Epithelial cell of prostate (primary cell): ENCODE data around the gene TDRD6.
A peak's percentile ranks its signal among the peaks of the same experiment; 100 is the strongest.
"Not testable (repeated sequence)": the region's sequence is repeated elsewhere in the genome, so short reads cannot be mapped to it uniquely, and the experiment has no call there.

Experiments used
- DNase-seq: peaks from one replicate; pipeline ENCODE4 v3.0.0-alpha.2; 2011; ENCODE audit warnings: low read depth, low spot score
- H3K27ac ChIP-seq: fragments of 450-650 bp; 2 replicates; pipeline ENCODE4 v1.5.1; 2017; ENCODE audit warnings: mild to moderate bottlenecking

TDRD6 gene

DNA sequence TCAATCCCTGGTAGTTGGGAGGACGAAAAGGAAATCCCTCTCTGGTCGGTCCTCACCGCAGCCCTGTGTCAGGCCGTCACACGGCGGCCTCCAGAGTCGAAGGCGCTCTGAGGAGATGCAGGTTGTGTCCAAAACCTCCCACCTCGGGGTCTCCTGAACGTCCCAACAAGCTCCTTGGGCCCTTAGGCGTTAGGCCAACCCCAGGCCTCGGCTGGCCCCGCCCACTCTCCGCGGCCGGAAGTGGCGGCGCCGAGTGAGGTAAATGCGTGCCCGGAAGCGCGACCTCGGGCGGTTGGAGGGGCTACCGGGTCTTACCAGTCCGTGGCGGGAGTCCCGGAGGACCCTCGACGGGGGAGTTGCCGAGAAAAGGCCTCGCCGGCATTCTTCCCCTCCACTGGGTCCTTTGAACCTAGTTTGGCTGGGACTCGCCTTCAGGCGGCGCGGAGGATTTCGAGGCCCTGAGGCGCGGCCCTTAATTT, at the start of gene TDRD6:
TDRD6 (plus strand) TSS at position 267 of the 479 bp plus-strand sequence. CDS start 244 bp downstream, outside the sequence.
- no peak within 1 kb of the TSS for H3K27ac ChIP-seq
- DNase-seq, result no peak

DNA sequence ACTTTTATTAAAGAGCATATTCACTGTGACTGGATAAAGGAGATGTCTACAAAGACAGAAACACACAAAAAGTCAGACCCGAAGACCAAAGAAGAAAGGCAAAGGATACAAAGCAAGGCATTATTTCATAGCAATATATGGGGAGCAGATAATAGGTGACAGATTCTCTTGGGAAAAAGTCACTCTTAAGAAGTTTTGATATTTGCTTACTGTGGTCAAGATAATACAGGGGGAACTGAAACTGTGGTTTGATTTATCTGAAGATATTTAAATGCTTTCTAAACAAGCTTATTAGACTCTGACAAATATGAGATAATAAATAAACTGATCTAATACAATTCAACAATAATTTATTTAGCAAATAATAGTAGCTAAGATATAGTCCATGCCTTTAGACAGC, 49.8 kb upstream of the TDRD6 start:
- no peak for DNase-seq
- H3K27ac ChIP-seq, result peak overlapping the region; percentile 51

- H3K27ac ChIP-seq, result peak overlapping the region; percentile 33
- DNase-seq, result peak; percentile 41
Observed at GRCh38 chr6:46638650-46639049, 49.0 kb upstream of the TDRD6 start.

DNA sequence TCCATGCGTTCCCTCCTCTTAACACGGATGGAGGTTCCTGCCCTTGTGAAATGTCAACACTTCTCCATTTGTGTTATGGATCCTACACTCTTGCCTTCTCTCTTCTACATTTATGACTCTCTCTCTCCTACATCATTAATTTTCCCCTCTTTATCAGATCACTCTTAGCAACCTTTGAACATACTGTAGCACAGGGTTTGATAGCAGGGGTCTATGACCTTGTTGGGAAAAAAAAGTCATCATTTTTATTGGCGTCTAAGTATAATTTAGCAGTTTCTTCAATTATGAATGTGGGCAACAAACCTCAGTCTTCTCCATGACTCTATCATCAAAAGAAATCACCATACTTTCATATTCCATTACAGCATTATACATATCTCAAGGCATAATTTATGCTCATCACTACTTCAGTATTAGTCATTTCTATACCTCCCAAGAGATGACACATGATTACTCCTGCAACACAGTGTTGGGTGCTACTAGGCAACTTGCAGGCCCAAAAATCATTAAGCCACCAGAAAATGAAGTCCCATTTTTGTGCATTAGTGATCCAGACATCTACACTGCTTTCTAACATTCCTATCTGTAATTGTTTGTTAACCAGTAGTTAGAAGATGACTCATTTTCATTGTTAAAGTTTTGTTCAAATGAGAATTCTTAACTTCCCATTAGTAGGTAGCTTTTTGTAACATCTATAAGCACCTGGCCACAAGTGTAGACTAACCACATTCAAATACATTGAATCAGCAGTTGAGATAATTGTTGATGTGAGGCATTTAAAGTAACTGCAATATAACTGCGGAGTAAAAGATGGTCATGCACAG, 44.5 kb upstream of the TDRD6 start:
- DNase-seq, result peak; percentile 74
- peak overlapping the region; percentile 31 for H3K27ac ChIP-seq

DNA sequence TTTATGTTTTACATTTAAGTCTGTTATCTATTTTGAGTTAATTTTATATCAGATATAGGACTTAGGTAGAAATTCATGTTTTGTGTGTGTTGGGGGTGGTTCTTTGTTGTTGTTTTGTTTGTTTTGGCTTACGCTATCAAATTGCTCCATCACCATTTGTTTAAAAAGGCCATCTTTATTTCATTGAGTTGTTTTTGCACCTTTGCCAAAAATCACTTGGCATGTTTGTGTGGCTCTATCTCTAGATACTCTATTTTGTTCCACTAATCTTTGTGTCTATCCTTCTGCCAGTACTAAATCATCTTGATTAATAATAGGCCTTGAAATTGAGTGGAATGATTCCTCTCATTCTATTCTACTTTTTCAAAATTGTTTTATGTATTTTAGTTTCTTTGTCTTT, 42.4 kb upstream of the TDRD6 start:
- DNase-seq, result no peak
- H3K27ac ChIP-seq, result no peak overlapping the region

- not testable (repeated sequence) for DNase-seq
Observed at GRCh38 chr6:46648108-46648507, 39.6 kb upstream of the TDRD6 start.

DNA sequence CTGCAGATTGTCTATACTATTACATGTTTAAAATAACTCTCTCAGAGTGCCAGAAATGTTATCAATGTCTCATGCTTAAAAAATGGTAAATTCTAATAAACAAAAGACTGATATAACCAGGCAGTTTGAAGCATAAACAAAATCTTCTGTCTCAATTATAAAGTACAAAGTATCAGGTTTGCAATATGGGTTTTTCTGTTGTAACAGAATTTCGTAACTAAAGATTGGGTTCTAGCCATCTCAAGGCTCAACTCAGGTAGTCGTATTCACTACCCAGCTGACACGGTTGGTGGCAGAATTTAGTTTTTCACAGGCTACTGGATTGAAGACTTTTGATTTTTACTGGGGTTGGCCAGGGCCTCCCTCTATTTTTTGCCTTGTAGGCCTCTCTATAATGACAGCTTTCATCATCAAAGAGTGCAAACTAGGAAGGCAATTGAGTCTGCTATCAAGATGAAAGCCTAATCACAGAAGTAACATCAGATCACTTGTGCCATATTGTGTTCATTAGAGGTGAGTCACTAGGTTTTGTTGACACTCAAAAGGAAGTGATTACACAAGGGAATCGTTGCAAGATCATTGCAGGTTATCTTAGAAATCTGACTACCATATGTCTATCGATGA, 38.7 kb upstream of the TDRD6 start:
- peak; percentile 39 for DNase-seq
- peak overlapping the region; percentile 48 for H3K27ac ChIP-seq

More at GRCh38 chr6:46648108-46648507, 39.6 kb upstream of the TDRD6 start:
- H3K27ac ChIP-seq, result not testable (repeated sequence)

GRCh38 chr6:46651006-46651405, 36.7 kb upstream of the TDRD6 start:
- no peak for DNase-seq

GRCh38 chr6:46651816-46652215, 35.9 kb upstream of the TDRD6 start:
- H3K27ac ChIP-seq, result peak overlapping the region; percentile 33
- DNase-seq, result no peak

More at GRCh38 chr6:46651006-46651405, 36.7 kb upstream of the TDRD6 start:
- peak overlapping the region; percentile 33 for H3K27ac ChIP-seq

DNA sequence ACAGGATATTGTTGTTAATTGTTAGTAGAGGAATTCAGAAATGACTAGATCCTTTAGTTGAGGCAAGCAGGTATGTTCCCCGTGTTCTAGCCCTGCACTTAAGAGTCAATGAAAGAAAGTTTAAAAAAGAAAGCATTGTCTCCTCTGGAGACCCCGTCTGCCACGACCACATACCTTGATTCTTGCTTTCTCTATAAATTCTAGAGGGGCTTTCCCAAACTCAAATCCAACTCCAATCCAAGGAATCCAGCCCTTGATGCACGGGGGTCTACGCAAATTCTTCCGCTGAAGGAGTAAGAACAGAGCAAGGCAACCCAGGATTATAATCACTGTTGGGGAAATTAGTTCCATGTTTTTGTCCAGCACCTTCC, 35.5 kb upstream of the TDRD6 start:
- H3K27ac ChIP-seq, result peak overlapping the region; percentile 33
- no peak for DNase-seq

GRCh38 chr6:46652603-46653438, 34.9 kb upstream of the TDRD6 start, which contains the start of the genes CYP39A1 and SLC25A27:
CYP39A1 (minus strand) TSS chr6:46652818; CDS start chr6:46652582, 236 bp downstream.
SLC25A27 (plus strand) TSS chr6:46652975; CDS start chr6:46653193, 218 bp downstream.
- H3K27ac ChIP-seq, result peak within 1 kb of the TSS; percentile 33
- DNase-seq, result peak; percentile 41

GRCh38 chr6:46653439-46654195, 34.1 kb upstream of the TDRD6 start:
- no peak for DNase-seq
- H3K27ac ChIP-seq, result no peak overlapping the region

DNA sequence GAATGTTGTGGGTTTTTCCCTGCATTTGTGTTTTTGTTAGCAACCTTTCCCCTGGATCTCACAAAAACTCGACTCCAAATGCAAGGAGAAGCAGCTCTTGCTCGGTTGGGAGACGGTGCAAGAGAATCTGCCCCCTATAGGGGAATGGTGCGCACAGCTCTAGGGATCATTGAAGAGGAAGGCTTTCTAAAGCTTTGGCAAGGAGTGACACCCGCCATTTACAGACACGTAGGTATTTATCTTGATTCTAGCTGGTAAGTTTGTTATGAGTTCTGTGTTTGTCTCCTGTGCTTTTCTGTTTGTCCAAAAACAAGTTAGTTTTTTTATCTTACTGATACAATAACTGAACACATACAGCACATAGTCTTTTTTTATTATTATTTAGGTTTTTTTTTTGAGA, 31.9 kb upstream of the TDRD6 start:
- H3K27ac ChIP-seq, result no peak overlapping the region
- no peak for DNase-seq

DNA sequence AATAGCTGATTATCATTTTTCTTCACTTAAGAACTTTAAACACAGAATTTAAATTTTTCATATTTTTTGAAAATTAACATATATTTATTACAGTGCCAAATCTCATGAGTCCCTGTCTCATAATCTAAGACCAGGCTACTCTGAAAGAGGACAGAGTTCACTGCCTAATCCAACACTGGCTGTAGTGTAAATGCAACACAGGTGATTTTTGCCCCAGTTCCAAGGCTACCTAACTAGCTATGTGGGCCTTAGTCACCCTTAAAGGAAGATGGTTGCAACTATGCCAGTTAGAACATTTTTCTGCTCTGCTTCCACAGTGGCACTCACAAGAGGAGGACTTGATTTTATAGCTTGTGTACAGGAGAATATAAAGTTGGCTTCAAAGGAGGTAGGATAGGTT, 30.0 kb upstream of the TDRD6 start:
- no peak overlapping the region for H3K27ac ChIP-seq
- DNase-seq, result no peak

GRCh38 chr6:46661483-46661882, 26.2 kb upstream of the TDRD6 start:
- no peak overlapping the region for H3K27ac ChIP-seq
- no peak for DNase-seq

DNA sequence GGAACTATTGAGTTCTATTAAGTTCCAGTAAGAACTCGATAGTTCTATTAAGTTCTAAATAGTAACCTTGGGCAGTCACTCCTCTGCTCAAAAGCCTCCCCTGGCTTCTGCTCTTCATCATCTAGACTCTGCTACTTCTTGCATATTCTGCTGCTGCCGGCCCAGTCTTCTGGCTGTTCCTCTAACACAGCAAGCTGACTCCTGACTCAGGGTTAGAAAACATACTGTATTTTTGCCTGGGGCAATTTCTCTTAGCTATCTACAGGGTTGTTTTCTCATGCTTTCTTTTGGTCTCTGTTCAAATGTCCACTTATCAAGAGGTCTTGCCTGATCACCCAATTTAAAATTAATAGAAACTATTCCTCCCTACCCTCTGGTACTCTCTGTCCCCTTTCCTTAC, 20.3 kb upstream of the TDRD6 start:
- DNase-seq, result no peak

GRCh38 chr6:46674410-46674809, 13.3 kb upstream of the TDRD6 start:
- H3K27ac ChIP-seq, result no peak overlapping the region
- DNase-seq, result no peak

More for the DNA sequence above, 20.3 kb upstream of the TDRD6 start:
- H3K27ac ChIP-seq, result no peak overlapping the region

DNA sequence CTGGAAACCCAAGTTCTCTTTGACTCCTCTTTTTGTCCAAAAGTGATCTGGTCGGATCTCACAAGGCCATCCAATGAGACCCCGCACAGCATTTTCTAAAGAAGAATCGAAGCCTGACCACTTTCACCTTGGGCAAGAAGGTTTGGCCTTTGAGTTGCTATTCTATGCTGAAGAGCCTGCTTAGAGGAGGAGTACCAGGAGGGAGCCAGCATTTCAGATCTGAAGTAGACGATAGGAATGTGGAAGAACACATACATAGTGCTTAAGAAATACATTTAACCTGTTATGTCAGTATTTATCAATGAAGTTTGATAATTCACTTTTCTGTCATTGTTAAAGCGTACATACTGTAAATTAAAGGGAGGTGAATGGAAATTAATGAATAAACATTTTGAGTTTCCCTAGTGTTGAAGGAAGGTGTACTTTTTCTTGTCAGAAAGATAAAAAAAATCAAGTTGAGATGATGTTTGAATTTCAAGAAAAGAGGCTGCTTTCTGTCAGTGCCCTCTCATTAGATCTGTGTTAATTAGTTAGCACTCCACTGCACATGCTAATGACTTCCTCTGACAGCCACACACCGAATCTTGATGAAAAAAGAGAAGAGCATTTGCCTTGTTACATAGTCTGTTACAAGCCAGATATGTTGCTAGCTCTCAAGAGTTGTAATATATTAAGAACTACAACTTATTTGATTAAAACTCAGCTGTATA, 10.9 kb upstream of the TDRD6 start:
- no peak for DNase-seq
- no peak overlapping the region for H3K27ac ChIP-seq

- no peak overlapping the region for H3K27ac ChIP-seq
- DNase-seq, result no peak
Observed at GRCh38 chr6:46677314-46677654, 10.4 kb upstream of the TDRD6 start.
